ENCODE data around the gene CALML5.

The CALML5 gene

GRCh38 chr10:5515948-5516761 is 16.8 kb upstream of the CALML5 start:
- DNase-seq (ENCODE audit: low read depth in 2 of 2), result no peak

- DNase-seq (ENCODE audit: low read depth in 2 of 2), result no peak
These were observed 15.0 kb upstream of the CALML5 start for GRCh38 chr10:5514226-5514850.

DNA sequence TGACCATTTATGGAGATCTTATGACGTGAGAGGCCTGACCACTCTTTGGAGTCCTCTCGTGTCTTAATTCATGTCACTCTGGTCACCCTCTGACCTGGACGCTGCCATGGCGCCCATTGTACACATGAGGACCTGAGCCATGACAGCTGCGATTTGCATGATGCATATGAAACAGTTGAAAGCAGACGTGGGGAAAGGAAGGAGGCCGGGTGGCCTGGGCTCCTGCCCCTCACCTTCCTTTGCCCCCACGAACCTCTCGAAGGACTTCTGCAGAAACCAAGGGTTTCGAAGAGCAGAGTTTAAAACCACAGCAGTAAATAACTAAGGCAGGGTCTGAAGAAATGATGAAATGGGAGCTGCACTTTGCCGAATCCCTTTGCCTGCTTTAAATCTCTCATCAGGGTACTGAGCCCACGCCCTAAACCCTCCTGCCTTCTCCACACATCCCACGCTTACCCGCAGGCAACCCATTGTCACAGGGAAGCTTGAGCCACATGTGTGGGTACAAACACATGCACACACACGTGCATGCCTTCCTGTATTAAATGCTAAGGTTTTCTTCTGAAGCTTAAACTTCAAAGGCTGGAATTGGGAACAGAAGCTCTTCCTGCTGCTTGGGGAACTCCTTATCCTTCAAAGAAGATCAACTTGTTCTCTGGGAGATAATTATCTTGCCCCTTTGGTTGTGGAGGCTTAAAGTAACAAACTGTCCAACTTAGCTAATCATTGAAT is 13.7 kb upstream of the CALML5 start:
- DNase-seq (ENCODE audit: low read depth in 2 of 2), result no peak

DNA sequence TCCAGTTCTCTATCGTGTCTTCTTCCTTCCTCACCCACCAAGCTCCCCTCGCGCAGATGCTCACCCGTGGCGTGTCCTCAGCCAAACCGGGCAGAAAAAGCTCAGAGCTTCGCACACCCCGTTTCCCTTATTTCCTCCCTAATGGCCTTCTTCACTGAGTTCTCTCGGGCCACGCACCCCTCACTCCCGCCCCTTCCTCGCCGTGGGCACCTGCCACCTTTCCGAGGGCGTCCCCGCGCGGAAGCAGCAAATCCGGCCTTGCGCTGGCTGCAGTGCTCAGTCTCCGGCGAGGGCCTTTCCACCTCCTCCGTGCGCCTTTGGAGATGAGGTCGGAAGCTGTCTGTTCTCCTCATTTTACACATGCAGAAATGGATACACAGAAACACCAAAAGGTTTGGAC is 13.0 kb upstream of the CALML5 start:
- DNase-seq (ENCODE audit: low read depth in 2 of 2), result no peak

GRCh38 chr10:5511885-5512280 is 12.5 kb upstream of the CALML5 start:
- no peak for DNase-seq (ENCODE audit: low read depth in 2 of 2)

GRCh38 chr10:5511231-5511884 is 12.0 kb upstream of the CALML5 start:
- no peak for DNase-seq (ENCODE audit: low read depth in 2 of 2)

DNA sequence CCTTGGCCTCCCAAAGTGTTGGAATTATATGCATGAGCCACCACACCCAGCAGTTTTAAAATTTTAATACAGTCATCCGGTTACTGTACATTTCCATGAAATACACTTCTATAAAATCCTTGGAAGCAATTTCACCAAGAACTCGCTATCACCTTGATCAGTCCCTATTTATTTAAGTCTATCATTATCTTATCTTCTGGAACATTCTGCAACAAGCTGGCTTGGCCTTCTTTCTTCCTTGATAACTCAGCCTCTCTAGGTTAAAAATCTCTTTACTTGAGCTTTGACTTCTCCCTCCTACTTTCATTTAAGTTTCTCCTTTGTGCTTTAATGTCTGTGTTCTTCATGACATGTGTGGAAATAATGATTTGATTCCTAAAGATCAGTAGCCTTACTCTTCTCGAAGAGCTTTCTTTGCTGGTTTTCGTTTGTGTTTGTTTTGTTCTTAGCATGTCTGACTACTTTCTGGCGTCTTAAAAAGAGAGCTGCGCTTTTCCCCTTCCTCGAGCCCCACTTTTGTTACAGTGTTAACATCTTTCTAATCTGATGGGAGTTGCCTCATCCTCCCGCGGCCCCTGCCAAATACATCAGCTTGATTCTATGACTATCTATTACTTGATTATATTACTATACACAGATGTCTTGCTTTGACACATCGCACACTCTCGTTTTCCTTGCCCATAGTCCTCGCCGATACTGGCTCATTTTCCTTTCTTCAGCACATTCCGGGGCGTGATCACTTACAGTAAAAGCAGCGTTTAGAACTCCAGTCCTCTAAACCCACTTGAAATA is 11.1 kb upstream of the CALML5 start:
- DNase-seq (ENCODE audit: low read depth in 2 of 2), result no peak

- no peak for DNase-seq (ENCODE audit: low read depth in 2 of 2)
These were observed 10.3 kb upstream of the CALML5 start for GRCh38 chr10:5509691-5510090.

DNA sequence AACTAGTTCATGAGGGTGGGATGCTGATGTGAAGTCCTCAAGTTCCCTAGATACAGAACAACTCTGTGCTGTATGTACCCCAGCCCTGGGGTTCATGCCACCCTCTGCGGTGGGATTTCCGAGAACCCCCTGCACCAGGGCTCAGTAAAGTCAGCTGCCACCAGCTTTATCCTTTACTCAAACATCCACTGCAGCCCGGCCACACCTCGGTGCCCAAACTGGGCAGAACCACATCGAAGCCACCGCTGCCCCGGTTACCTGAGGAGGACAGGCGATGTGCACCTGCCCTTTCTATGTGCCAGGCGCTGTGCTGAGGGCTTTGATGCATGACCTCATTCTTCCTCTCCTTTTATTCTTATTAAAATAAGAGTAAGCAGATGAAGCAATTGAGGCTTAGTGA is 9.9 kb upstream of the CALML5 start:
- no peak for DNase-seq (ENCODE audit: low read depth in 2 of 2)

GRCh38 chr10:5508786-5509185 is 9.4 kb upstream of the CALML5 start:
- DNase-seq (ENCODE audit: low read depth in 2 of 2), result no peak

DNA sequence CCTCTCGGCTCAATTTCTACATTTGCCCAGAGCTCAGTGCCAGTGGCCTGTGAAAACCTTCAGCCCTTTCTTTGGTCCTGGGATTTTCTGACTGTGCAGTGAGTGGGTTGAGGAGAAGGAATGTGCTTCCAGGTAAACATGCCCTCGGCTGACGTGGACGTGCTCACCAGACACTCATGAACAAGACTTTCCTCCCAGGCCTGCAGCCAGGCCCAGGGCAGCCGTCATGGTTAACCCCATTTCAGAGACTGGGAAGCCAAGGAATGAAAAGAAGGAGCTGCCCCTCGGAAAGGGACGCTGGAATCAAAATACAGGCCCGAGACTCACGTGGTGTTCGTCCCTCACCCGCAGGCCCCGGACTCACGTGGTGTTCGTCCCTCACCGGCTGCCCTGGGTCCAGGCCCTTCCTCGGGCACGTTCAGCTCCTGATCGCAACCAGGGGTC is 8.8 kb upstream of the CALML5 start:
- no peak for DNase-seq (ENCODE audit: low read depth in 2 of 2)

GRCh38 chr10:5507649-5508131 is 8.3 kb upstream of the CALML5 start:
- no peak for DNase-seq (ENCODE audit: low read depth in 2 of 2)

DNA sequence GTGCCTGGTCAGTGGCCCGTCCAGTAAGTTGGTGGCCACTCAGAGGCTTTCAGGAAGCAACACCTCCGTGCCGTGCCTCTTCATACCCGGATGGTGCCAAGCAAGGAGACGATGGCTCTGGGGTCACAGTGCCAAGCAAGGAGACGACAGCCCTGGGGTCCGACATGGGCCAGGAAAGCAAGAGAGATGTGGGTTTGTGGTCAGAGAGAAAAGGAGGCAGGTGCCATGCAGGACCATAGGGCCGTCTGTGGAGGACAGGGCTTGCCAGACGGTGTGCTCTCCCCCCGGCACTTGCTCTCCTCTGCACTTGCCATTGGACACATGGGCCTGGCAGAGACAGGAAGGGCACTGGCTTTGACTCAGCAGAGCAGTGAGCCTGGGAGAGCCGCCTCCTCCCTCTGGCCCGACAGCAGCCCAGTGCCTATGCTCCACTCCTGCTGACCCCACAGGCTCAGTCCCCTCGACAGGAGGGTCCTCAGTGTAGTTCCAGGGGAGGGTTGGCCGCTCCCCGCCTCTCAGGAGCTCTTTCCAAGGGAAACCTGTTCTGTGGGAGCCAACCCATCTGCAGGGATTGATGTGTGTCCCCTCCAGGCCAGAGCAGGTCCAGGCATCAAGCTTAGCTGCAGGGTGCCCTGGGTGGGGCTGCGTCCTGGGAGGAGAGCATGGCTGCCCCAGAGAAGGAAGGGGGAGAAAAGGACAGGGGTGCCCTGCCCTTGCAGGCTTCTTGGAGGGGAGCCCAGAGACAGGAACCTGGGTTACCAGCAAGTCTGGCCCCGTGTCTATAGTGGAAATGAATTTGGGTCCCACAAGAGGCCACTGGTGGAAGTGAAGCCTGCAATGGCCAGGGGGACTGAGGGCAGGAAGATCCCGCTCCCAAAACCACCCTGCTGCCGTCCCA is 7.6 kb upstream of the CALML5 start:
- DNase-seq (ENCODE audit: low read depth in 2 of 2), result no peak

- no peak for DNase-seq (ENCODE audit: low read depth in 2 of 2)
These were observed 6.9 kb upstream of the CALML5 start for GRCh38 chr10:5506246-5506645.

DNA sequence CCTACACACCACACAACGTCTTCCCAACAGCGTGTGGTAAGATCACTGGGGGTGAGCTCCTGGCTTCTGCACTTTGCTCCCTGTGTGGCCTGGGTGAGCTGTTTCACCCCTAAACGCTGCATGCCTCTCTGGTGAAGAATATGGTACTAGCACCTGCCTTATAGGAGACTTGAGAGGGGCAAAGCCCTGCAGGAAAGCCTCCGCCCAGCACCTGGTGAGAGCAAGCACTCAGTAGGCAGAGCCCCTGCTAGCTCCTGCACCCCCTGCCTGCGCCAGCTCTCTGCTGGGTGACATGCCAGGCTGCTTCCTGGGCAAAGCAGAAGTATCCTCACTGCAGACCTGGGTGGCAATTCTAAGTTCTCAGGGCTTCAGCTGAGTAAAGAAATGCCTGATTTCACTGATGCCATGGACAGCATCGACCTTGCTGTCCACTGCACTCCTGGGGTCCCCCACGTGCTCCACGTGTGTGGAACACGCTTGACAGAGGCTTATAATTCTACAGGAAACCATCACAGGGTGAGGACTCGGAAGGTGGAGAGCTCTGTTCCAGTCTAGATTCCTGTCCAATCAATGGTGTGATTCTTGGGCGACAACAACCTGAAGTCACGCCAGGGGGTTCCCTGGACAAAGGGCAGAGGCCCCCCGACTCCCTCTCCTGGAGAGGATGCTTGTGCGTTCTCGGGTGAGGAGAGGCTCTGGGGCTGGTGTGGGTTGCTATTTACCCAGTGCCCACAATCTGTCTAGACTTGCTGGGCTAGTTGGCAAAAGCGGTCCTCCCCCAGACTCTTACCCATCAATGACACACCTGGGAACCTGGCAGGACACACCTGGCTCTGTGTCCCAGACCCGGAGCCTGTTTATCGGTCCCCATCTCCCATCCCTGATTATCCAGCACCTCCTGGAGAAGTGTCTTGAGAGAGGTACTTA is 5.0 kb upstream of the CALML5 start:
- no peak for DNase-seq (ENCODE audit: low read depth in 2 of 2)

GRCh38 chr10:5503477-5503835 is 4.1 kb upstream of the CALML5 start:
- DNase-seq (ENCODE audit: low read depth in 2 of 2), result no peak

DNA sequence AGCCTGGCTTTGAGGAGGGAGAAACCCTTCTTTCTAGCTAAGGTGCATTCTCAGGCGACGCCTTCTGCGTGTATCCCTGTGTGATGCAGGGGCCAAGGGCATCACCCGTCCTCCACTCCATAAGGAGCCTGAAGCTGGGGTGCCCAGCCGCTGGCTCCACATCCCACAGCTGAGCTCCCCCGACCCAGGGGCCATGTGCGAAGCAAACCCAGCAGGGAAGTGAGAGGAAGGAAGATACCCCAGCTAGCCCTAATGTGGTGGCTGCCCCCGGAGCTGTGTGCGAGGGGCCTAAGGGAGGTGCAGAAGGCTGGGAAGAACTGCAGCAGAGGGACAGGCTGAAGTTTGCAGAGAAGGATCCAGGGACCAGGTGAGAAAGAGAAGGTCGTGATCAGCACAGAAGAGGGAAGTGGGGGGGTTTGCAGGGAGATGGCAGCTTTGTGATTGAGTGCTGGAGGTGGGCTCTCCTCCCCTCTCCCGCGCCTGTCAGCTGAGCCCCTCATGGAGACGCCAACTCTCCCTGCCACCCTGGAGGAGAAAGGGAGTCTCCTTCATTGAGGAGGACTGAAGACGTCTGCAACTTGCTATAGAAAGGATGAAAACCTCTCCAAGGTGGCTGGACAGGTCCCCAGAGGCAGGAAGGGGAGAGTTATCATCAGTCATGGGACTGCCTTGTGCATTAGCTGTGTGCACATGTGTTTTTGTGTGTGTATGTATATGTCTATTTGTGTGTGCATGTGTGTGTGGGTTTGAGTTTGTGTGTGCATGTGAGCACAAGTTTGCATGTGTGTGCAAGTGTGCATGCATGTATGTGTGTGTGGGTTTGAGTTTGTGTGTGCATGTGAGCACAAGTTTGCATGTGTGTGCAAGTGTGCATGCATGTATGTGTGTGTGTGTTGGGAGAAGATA is 3.5 kb upstream of the CALML5 start:
- no peak for DNase-seq (ENCODE audit: low read depth in 2 of 2)

- no peak for DNase-seq (ENCODE audit: low read depth in 2 of 2)
These were observed 2.7 kb upstream of the CALML5 start for GRCh38 chr10:5502061-5502521.
